Measurements from ENCODE around the gene IL19. TPM values are rescaled to one million over a fixed set of nuclear protein-coding genes. Genes with fewer than 3 reads are reported as not detected.

Gene IL19
- total and polyA plus RNA-seq, 9 of the 15 experiments (the other 6 are each of a cell fraction or from before 2014, with no cell fraction given): not detected

DNA sequence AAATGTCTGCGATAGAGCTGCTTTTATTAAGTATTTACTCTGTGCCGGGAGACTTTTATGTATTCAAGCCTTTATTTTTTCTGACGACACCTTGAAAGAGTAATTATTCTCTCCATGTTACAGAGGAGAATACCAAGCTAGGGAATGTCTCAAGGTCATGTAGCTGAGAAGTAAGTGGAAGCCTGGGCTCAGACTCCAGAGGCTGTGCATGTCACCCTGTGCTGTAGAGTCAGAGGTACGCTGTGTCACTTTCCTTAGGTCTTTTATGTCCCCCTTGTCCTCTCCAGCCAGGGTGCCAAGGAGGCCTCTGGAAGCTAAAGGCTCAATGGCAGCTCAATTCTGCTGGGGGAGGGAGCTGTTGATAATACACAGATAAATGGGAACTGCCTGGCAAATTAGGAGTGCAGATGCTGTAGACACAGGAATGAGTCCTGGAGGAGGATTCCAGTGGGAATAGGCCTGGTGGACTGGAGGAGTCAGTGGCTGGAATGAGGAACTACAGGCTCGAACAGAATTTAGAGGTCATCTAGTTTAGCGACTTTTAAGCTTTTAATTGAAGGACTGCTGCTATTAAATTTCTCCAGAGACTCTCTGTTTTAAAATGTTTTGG lies 9.3 kb upstream of the IL19 start:
- H3K36me3 ChIP-seq (ENCODE audit: control insufficient read depth, insufficient read depth, low read length): no peaks in the 10 kb centered on the region
- H3K4me3 ChIP-seq: no peak overlapping the region
- no peaks in the 10 kb centered on the region for H3K79me2 ChIP-seq (ENCODE audit: control insufficient read depth, insufficient read depth, low read length)
- no peak for FAIRE-seq
- no peak overlapping the region for H3K4me2 ChIP-seq (ENCODE audit: insufficient read depth, low read length)
- H3K9me3 ChIP-seq (replicated peaks; ENCODE audit: control insufficient read depth, insufficient read depth, low read depth, low read length): no peaks in the 10 kb centered on the region
- peaks cover 21 to 22% of the 10 kb centered on the region in 2 experiments for H3K27me3 ChIP-seq (ENCODE audit: control insufficient read depth in 2 of 2, insufficient read depth in 2 of 2, low read length in 2 of 2)
- under 1% methylated on average over 6 of the region's 6 CpGs for WGBS (ENCODE audit: insufficient coverage, low coverage, missing lambda C conversion rate)
- H3K27ac ChIP-seq (ENCODE audit: extremely low read depth, low read depth, low read length): no peak overlapping the region
- no peaks in the 10 kb centered on the region for H4K20me1 ChIP-seq (replicated peaks; ENCODE audit: control insufficient read depth, insufficient read depth, low read length)
- no peaks in the 10 kb centered on the region for H3K9me1 ChIP-seq (ENCODE audit: control insufficient read depth, insufficient read depth, low read length)
- ChIA-PET CTCF (ENCODE audit: low intra/inter-chr PET ratio) (no interaction called here), POLR2A (interaction anchor here (0.8 to 2.1 kb wide), 6 partner anchors 8 to 174 kb away, joined by 3 to 4 read pairs (median 4); no protein-coding TSS in a partner anchor)
- DNase-seq (ENCODE audit: extremely low read depth in 1 of 4, low spot score in 3 of 4): no peak
- peak; percentile 43; the same call in 1 of the 3 replicates for ATAC-seq
- no peak overlapping the region for H3K9ac ChIP-seq (ENCODE audit: insufficient read depth in 1 of 2, low read depth in 2 of 2, low read length in 2 of 2)
- intact Hi-C loops (cut with micrococcal nuclease) (no loop called here), in situ Hi-C loops (cut with MboI) (no loop called here)
- no peak overlapping the region for H2AFZ ChIP-seq (ENCODE audit: low read depth, low read length)
- no peak for TF ChIP-seq TFAM (CRISPR knock-in tag; conservative IDR thresholded peaks at IDR 0.05)
- TF ChIP-seq SRSF7 (optimal IDR thresholded peaks at IDR 0.05; ENCODE audit: low read depth, low read length): no peak
- TF ChIP-seq TRIM24 (IDR thresholded peaks at IDR 0.05): no peak
- TF ChIP-seq ZNF174 (CRISPR knock-in tag; IDR thresholded peaks at IDR 0.05): no peak
- TF ChIP-seq HINFP (tag; conservative IDR thresholded peaks at IDR 0.05; ENCODE audit: low read depth): no peak
- TF ChIP-seq CSDE1 (IDR thresholded peaks at IDR 0.05): no peak
- no peak for TF ChIP-seq EHMT2 (IDR thresholded peaks at IDR 0.05)
- TF ChIP-seq TEAD1 (CRISPR knock-in tag; IDR thresholded peaks at IDR 0.05): peak in 1 of 2 experiments; percentile 77; a peak in 1 of 4 replicates
- TF ChIP-seq ADNP (tag; IDR thresholded peaks at IDR 0.05): no peak
- TF ChIP-seq CTCF (IDR thresholded peaks at IDR 0.05 in 2 of 3, conservative IDR thresholded peaks at IDR 0.05 in 1 of 3; ENCODE audit: insufficient read depth in 2 of 3, low read depth in 1 of 3, low read length in 3 of 3): peak in 1 of 3 experiments; percentile 32; a peak in 1 of 6 replicates
- TF ChIP-seq, protein P1, sequence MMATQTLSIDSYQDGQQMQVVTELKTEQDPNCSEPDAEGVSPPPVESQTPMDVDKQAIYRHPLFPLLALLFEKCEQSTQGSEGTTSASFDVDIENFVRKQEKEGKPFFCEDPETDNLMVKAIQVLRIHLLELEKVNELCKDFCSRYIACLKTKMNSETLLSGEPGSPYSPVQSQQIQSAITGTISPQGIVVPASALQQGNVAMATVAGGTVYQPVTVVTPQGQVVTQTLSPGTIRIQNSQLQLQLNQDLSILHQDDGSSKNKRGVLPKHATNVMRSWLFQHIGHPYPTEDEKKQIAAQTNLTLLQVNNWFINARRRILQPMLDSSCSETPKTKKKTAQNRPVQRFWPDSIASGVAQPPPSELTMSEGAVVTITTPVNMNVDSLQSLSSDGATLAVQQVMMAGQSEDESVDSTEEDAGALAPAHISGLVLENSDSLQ (IDR thresholded peaks at IDR 0.05): no peak
- no peak for TF ChIP-seq ZEB2 (IDR thresholded peaks at IDR 0.05)
- no peak for TF ChIP-seq BRCA1 (IDR thresholded peaks at IDR 0.05)
- no peak for TF ChIP-seq BRCA1 (CRISPR knock-in tag; IDR thresholded peaks at IDR 0.05)
- no peak for TF ChIP-seq TCFL5 (CRISPR knock-in tag; conservative IDR thresholded peaks at IDR 0.05)
- TF ChIP-seq KDM1A (IDR thresholded peaks at IDR 0.05): no peak
- no peak for TF ChIP-seq FOS (IDR thresholded peaks at IDR 0.05; ENCODE audit: extremely low read depth, insufficient read length)
- no peak for TF ChIP-seq BCOR (IDR thresholded peaks at IDR 0.05)
- no TSS peak for BruUV-seq (replicated peaks)
- peaks cover under 1 to 3% of the 10 kb centered on the region in 2 experiments; a peak in 3 of 5 replicates for H3K4me1 ChIP-seq (replicated peaks in 1 of 2; ENCODE audit: control insufficient read depth in 2 of 2, insufficient read depth in 2 of 2, low read length in 2 of 2)

All from K562 (cell line).